IMR-90 (cell line): ENCODE measurements around the gene SCYGR3. TPM values are rescaled to one million over a fixed set of nuclear protein-coding genes. Genes with fewer than 3 reads are reported as not detected.

Source experiments
- ATAC-seq: fragments of 200-7000 bp; cut with Tn5 transposase; 2 replicates; pipeline ENCODE4 v1.9.1; 2020; ENCODE audit warnings: low read depth, mild to moderate bottlenecking, moderate library complexity
- BruUV-seq: library from RNA; stranded (reverse); fragments of 400-500 nt; replicated peaks from 2 replicates; lab custom pipeline; 2021; lab: Mats Ljungman, UMichigan
- CTCF ChIA-PET: fragments of 300-600 bp; formaldehyde crosslinking; extraction: SDS; loops from one replicate; lab custom pipeline; 2021; ENCODE audit warnings: antibody characterized with exemption; lab: Yijun Ruan, JAX
- POLR2A ChIA-PET: fragments of 300-600 bp; sonication (Branson Sonifier 250); formaldehyde crosslinking; loops from one replicate; lab custom pipeline; 2022; ENCODE audit warnings: antibody characterized with exemption; ENCODE audit not compliant: unreplicated experiment; lab: Charles Lee
- DNase-seq: peaks from one replicate; pipeline ENCODE4 v3.0.0; 2013
- H2AFZ ChIP-seq: replicated peaks from 2 replicates; pipeline ENCODE3; 2013; ENCODE audit warnings: low read length, mild to moderate bottlenecking; ENCODE audit not compliant: poor library complexity
- H2AK5ac ChIP-seq: 2 replicates; pipeline ENCODE4 v1.6.1; 2013; ENCODE audit warnings: low read depth, low read length, inconsistent platforms
- H2AK9ac ChIP-seq: replicated peaks from 2 replicates; pipeline ENCODE3; 2013; ENCODE audit warnings: mild to moderate bottlenecking, low read depth, low read length, moderate library complexity; ENCODE audit not compliant: poor library complexity
- H2BK120ac ChIP-seq: 2 replicates; pipeline ENCODE4 v1.6.1; 2013; ENCODE audit warnings: low read depth, low read length, inconsistent platforms
- H2BK15ac ChIP-seq: 3 replicates; pipeline ENCODE4 v1.6.1; 2013; ENCODE audit warnings: low read depth, low read length, inconsistent platforms
- H2BK20ac ChIP-seq: 2 replicates; pipeline ENCODE4 v1.6.1; 2013; ENCODE audit warnings: low read depth, mild to moderate bottlenecking, inconsistent platforms, low read length, moderate library complexity
- H2BK5ac ChIP-seq: 2 replicates; pipeline ENCODE4 v1.6.1; 2013; ENCODE audit warnings: mild to moderate bottlenecking, low read depth, low read length, inconsistent platforms; ENCODE audit not compliant: poor library complexity, severe bottlenecking
- H3K14ac ChIP-seq: replicated peaks from 2 replicates; pipeline ENCODE4 v1.6.1; 2013; ENCODE audit warnings: low read depth, low read length, inconsistent platforms
- H3K18ac ChIP-seq: 2 replicates; pipeline ENCODE4 v1.6.1; 2013; ENCODE audit warnings: low read depth, low read length, control low read depth
- H3K23ac ChIP-seq: 2 replicates; pipeline ENCODE4 v1.6.1; 2013; ENCODE audit warnings: low read depth, low read length, inconsistent platforms
- H3K27ac ChIP-seq: 2 replicates; pipeline ENCODE4 v1.5.1; 2013; ENCODE audit warnings: mild to moderate bottlenecking, control low read depth, low read length; ENCODE audit not compliant: insufficient read depth
- H3K27me3 ChIP-seq: 2 replicates; pipeline ENCODE4 v1.6.1; 2013; ENCODE audit warnings: low read length; ENCODE audit not compliant: control insufficient read depth, insufficient read depth
- H3K36me3 ChIP-seq: 2 replicates; pipeline ENCODE4 v1.6.1; 2013; ENCODE audit warnings: low read length, mixed read lengths; ENCODE audit not compliant: control insufficient read depth, insufficient read depth
- H3K4ac ChIP-seq: 2 replicates; pipeline ENCODE4 v1.6.1; 2013; ENCODE audit warnings: low read depth, low read length, inconsistent platforms
- H3K4me1 ChIP-seq: 2 replicates; pipeline ENCODE4 v1.6.1; 2013; ENCODE audit warnings: low read length, mixed read lengths; ENCODE audit not compliant: control insufficient read depth, insufficient read depth
- H3K4me2 ChIP-seq: 2 replicates; pipeline ENCODE4 v1.6.1; 2013; ENCODE audit warnings: low read depth, mild to moderate bottlenecking, control low read depth, low read length, moderate library complexity
- H3K4me3 ChIP-seq: 2 replicates; pipeline ENCODE4 v1.5.1; 2013; ENCODE audit warnings: low read depth, mild to moderate bottlenecking, control low read depth, low read length, moderate library complexity; ENCODE audit not compliant: insufficient read depth
- H3K56ac ChIP-seq: 2 replicates; pipeline ENCODE4 v1.6.1; 2013; ENCODE audit warnings: low read length, inconsistent platforms; ENCODE audit not compliant: insufficient read depth; ENCODE audit errors: extremely low read depth
- H3K79me1 ChIP-seq, 2 experiments: 2 replicates each; pipeline ENCODE4 v1.6.1; 2013; ENCODE audit warnings: low read length in 2 of 2, inconsistent platforms in 1 of 2, low read depth in 1 of 2
- H3K9ac ChIP-seq: 2 replicates; pipeline ENCODE4 v1.6.1; 2013; ENCODE audit warnings: low read depth, low read length, control low read depth
- H3K9me1 ChIP-seq: 2 replicates; pipeline ENCODE4 v1.6.1; 2013; ENCODE audit warnings: low read length, inconsistent platforms; ENCODE audit not compliant: insufficient read depth
- H3K9me3 ChIP-seq: 2 replicates; pipeline ENCODE4 v1.6.1; 2013; ENCODE audit warnings: low read length; ENCODE audit not compliant: control insufficient read depth, insufficient read depth
- H4K20me1 ChIP-seq: 2 replicates; pipeline ENCODE4 v1.6.1; 2013; ENCODE audit warnings: low read length, inconsistent platforms; ENCODE audit not compliant: insufficient read depth
- H4K5ac ChIP-seq: 2 replicates; pipeline ENCODE4 v1.6.1; 2013; ENCODE audit warnings: mild to moderate bottlenecking, low read depth, low read length, control low read depth
- H4K8ac ChIP-seq, 2 experiments: 2 replicates each; pipeline ENCODE4 v1.6.1; 2013; ENCODE audit warnings: low read depth in 2 of 2, low read length in 2 of 2, control low read depth in 1 of 2, inconsistent platforms in 1 of 2
- H4K91ac ChIP-seq: 2 replicates; pipeline ENCODE4 v1.6.1; 2013; ENCODE audit warnings: low read depth, low read length, inconsistent platforms; ENCODE audit not compliant: insufficient read depth
- BHLHE40 ChIP-seq: fragments of 150-350 bp; IDR thresholded peaks from 2 replicates; pipeline ENCODE4 v1.6.1; 2016; ENCODE audit warnings: mild to moderate bottlenecking, low read depth, low read length
- CHD1 ChIP-seq: IDR thresholded peaks from 2 replicates; pipeline ENCODE4 v1.6.1; 2012; ENCODE audit warnings: low read depth, low read length, improper control_type of control experiment
- MAFK ChIP-seq: IDR thresholded peaks from 2 replicates; pipeline ENCODE4 v1.6.1; 2012; ENCODE audit warnings: low read depth, low read length, improper control_type of control experiment
- MAZ ChIP-seq: IDR thresholded peaks from 2 replicates; pipeline ENCODE4 v1.6.1; 2012; ENCODE audit warnings: low read depth, mild to moderate bottlenecking, low read length, improper control_type of control experiment, moderate library complexity, borderline replicate concordance
- MXI1 ChIP-seq: IDR thresholded peaks from 2 replicates; pipeline ENCODE4 v1.6.1; 2012; ENCODE audit warnings: low read depth, mild to moderate bottlenecking, low read length, moderate library complexity, borderline replicate concordance
- NFE2L2 ChIP-seq: fragments of 150-350 bp; IDR thresholded peaks from 2 replicates; pipeline ENCODE4 v1.6.1; 2016; ENCODE audit warnings: low read depth, mild to moderate bottlenecking, low read length
- POLR2A ChIP-seq: IDR thresholded peaks from 2 replicates; pipeline ENCODE4 v1.6.1; 2012; ENCODE audit warnings: mild to moderate bottlenecking, low read depth, low read length
- RAD21 ChIP-seq: IDR thresholded peaks from 2 replicates; pipeline ENCODE4 v1.6.1; 2012; ENCODE audit warnings: low read length, improper control_type of control experiment
- RCOR1 ChIP-seq: IDR thresholded peaks from 2 replicates; pipeline ENCODE4 v1.6.1; 2012; ENCODE audit warnings: mild to moderate bottlenecking, low read length, improper control_type of control experiment; ENCODE audit not compliant: insufficient replicate concordance
- RFX5 ChIP-seq: IDR thresholded peaks from 2 replicates; pipeline ENCODE4 v1.8.0; 2012; ENCODE audit warnings: low read depth, mild to moderate bottlenecking, low read length, moderate library complexity
- SMC3 ChIP-seq: fragments of 150-350 bp; IDR thresholded peaks from 2 replicates; pipeline ENCODE4 v1.6.1; 2016; ENCODE audit warnings: low read depth, mild to moderate bottlenecking, antibody characterized with exemption, low read length, moderate library complexity
- WGBS, 2 experiments: methylation state at CpG; one replicate each; pipeline versions ENCODE4 v1.1.5 to v1.1.7; 2013; ENCODE audit warnings: missing lambda C conversion rate in 2 of 2; ENCODE audit not compliant: insufficient read length in 1 of 2; ENCODE audit errors: extremely low coverage in 2 of 2; 5-methylcytosine and 5-hydroxymethylcytosine counted together
- dilution Hi-C: fragments of 300-500 bp; cut with HindIII; formaldehyde crosslinking; loops from one replicate; pipeline ENCODE4 v1.14.3; 2018; ENCODE audit warnings: low sequenced_read_pairs; ENCODE audit not compliant: unreplicated experiment
- in situ Hi-C: fragments of 300-500 bp; cut with MboI; formaldehyde crosslinking; loops from 3 replicates; pipeline ENCODE4 v1.14.3; 2019; ENCODE audit warnings: low sequenced_read_pairs, inconsistent platforms, mixed read lengths
- intact Hi-C: fragments of 100-400 bp; cut with micrococcal nuclease; formaldehyde crosslinking; loops from 2 replicates; pipeline ENCODE4 v1.10.0; 2022
- polyA plus RNA-seq, 3 experiments: library from polyadenylated mRNA; depleted of rRNA; stranded (reverse); fragments of >200 nt; gene quantifications; 2 replicates each; pipeline ENCODE4 v1.2.3, GENCODE V29; 2012; ENCODE audit warnings: low replicate concordance in 1 of 3
- total RNA-seq: library from RNA; depleted of rRNA; stranded (reverse); fragments of >200 nt; gene quantifications from 2 replicates; pipeline ENCODE4 v1.2.3, GENCODE V29; 2012
- TF ChIP-seq, protein P1 (sequence below): fragments of 150-350 bp; IDR thresholded peaks from 2 replicates; pipeline ENCODE4 v1.6.1; 2017; ENCODE audit warnings: mild to moderate bottlenecking, antibody characterized with exemption, low read length, low read depth
- TF ChIP-seq, protein P2 (sequence below): fragments of 150-350 bp; IDR thresholded peaks from 2 replicates; pipeline ENCODE4 v1.6.1; 2016; ENCODE audit warnings: low read depth, mild to moderate bottlenecking, low read length, moderate library complexity, borderline replicate concordance
- TF ChIP-seq, protein P3 (sequence below): conservative IDR thresholded peaks from 2 replicates; pipeline ENCODE4 v1.5.1; 2012; ENCODE audit warnings: mild to moderate bottlenecking, low read depth, low read length, improper control_type of control experiment

SCYGR3 gene
- total and polyA plus RNA-seq, 2 of the 4 experiments (the other 2 are of a cell fraction): not detected

DNA sequence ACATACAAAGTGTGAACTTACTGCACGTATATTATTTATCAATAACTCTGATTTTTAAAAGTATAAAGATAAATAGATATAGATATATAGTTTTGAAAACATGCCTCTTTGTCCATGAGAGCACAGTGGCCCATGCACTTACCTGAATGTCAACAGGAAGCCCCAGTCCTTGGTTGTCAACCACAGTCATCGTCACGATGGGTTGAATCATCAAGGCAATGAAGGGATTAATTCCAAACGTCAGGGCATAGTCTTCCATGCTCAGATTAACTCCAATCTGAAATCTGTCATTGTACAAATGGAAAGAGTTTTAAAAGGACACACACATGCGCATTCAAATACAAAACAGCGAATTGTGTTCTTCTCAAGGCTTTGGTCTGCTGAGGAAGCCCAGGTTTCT, 18.2 kb upstream of the SCYGR3 start:
- Histone ChIP-seq H3K56ac (no peak overlapping the region), H2BK20ac (no peak overlapping the region)

More for the DNA sequence above, 18.2 kb upstream of the SCYGR3 start:
- no peak overlapping the region for H3K27ac ChIP-seq
- POLR2A ChIA-PET: no interaction called here
- H2BK120ac ChIP-seq: no peak overlapping the region
- H2BK5ac ChIP-seq: no peak overlapping the region
- H2BK15ac ChIP-seq: no peak overlapping the region
- no peak overlapping the region for H3K14ac ChIP-seq
- WGBS, 2 experiments: 50% methylated on average over 2 of the region's 6 CpGs; no CpG with 5 or more reads in 1 of the 2 experiments
- no peaks in the 10 kb centered on the region for H3K27me3 ChIP-seq
- no peak overlapping the region for H3K4me3 ChIP-seq
- no peak for DNase-seq
- CTCF ChIA-PET: no interaction called here
- H3K18ac ChIP-seq: no peak overlapping the region
- H3K79me1 ChIP-seq: no peaks in the 10 kb centered on the region
- ATAC-seq: no peak
- no peaks in the 10 kb centered on the region for H3K4me1 ChIP-seq
- H3K4me2 ChIP-seq: no peak overlapping the region
- intact Hi-C loops (no loop called here), in situ Hi-C loops (no loop called here), dilution Hi-C loops (no loop called here)
- H3K4ac ChIP-seq: no peak overlapping the region
- H4K20me1 ChIP-seq: no peaks in the 10 kb centered on the region
- H3K36me3 ChIP-seq: no peaks in the 10 kb centered on the region
- H3K9me1 ChIP-seq: no peaks in the 10 kb centered on the region
- H3K23ac ChIP-seq: no peak overlapping the region
- H4K8ac ChIP-seq: no peak overlapping the region
- no peak overlapping the region for H4K5ac ChIP-seq
- H2AFZ ChIP-seq: no peak overlapping the region
- no peak overlapping the region for H2AK5ac ChIP-seq
- H2AK9ac ChIP-seq: no peak overlapping the region
- BruUV-seq: no TSS peak
- H3K9ac ChIP-seq: no peak overlapping the region
- no peaks in the 10 kb centered on the region for H3K9me3 ChIP-seq
- TF ChIP-seq, protein P1, sequence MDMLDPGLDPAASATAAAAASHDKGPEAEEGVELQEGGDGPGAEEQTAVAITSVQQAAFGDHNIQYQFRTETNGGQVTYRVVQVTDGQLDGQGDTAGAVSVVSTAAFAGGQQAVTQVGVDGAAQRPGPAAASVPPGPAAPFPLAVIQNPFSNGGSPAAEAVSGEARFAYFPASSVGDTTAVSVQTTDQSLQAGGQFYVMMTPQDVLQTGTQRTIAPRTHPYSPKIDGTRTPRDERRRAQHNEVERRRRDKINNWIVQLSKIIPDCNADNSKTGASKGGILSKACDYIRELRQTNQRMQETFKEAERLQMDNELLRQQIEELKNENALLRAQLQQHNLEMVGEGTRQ: no peak
- TF ChIP-seq BHLHE40 (no peak), SMC3 (no peak), RFX5 (no peak), NFE2L2 (no peak), RCOR1 (no peak), MXI1 (no peak), MAZ (no peak), CHD1 (no peak), POLR2A (no peak), MAFK (no peak), RAD21 (no peak)
- TF ChIP-seq, protein P2, sequence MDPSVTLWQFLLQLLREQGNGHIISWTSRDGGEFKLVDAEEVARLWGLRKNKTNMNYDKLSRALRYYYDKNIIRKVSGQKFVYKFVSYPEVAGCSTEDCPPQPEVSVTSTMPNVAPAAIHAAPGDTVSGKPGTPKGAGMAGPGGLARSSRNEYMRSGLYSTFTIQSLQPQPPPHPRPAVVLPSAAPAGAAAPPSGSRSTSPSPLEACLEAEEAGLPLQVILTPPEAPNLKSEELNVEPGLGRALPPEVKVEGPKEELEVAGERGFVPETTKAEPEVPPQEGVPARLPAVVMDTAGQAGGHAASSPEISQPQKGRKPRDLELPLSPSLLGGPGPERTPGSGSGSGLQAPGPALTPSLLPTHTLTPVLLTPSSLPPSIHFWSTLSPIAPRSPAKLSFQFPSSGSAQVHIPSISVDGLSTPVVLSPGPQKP: no peak
- TF ChIP-seq, protein P3, sequence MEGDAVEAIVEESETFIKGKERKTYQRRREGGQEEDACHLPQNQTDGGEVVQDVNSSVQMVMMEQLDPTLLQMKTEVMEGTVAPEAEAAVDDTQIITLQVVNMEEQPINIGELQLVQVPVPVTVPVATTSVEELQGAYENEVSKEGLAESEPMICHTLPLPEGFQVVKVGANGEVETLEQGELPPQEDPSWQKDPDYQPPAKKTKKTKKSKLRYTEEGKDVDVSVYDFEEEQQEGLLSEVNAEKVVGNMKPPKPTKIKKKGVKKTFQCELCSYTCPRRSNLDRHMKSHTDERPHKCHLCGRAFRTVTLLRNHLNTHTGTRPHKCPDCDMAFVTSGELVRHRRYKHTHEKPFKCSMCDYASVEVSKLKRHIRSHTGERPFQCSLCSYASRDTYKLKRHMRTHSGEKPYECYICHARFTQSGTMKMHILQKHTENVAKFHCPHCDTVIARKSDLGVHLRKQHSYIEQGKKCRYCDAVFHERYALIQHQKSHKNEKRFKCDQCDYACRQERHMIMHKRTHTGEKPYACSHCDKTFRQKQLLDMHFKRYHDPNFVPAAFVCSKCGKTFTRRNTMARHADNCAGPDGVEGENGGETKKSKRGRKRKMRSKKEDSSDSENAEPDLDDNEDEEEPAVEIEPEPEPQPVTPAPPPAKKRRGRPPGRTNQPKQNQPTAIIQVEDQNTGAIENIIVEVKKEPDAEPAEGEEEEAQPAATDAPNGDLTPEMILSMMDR: no peak
- no peak overlapping the region for H4K91ac ChIP-seq
